CD4-positive, CD25-positive, alpha-beta regulatory T cell (primary cell): ENCODE results near the gene PLTP. TPM values are rescaled to one million over a fixed set of nuclear protein-coding genes. Genes with fewer than 3 reads are reported as not detected.

Experiments used
- ATAC-seq, 2 donors: fragments of 150-1000 bp; cut with Tn5 transposase; one replicate each; pipeline ENCODE4 v1.10.0; 2021; ENCODE audit warnings: low read depth in 2 of 2, moderate number of reproducible peaks in 2 of 2, moderate library complexity in 1 of 2
- DNase-seq, 3 donors: peaks; one replicate each; pipeline versions ENCODE4 v3.0.0 to v3.0.0-alpha.2; 2012 to 2022; ENCODE audit warnings: mixed read lengths in 1 of 3
- H3K27ac ChIP-seq: one replicate; pipeline ENCODE4 v1.7.0; 2013; ENCODE audit warnings: mild to moderate bottlenecking, low read length; ENCODE audit not compliant: insufficient read depth, poor library complexity, severe bottlenecking
- H3K27me3 ChIP-seq: one replicate; pipeline ENCODE4 v1.7.0; 2013; ENCODE audit warnings: low read length; ENCODE audit not compliant: control insufficient read depth, insufficient read depth
- H3K36me3 ChIP-seq: one replicate; pipeline ENCODE4 v1.7.0; 2013; ENCODE audit warnings: mild to moderate bottlenecking, low read length, moderate library complexity; ENCODE audit not compliant: control insufficient read depth, insufficient read depth
- H3K4me1 ChIP-seq: 2 replicates; pipeline ENCODE4 v1.7.0; 2013; ENCODE audit warnings: mild to moderate bottlenecking, low read length; ENCODE audit not compliant: insufficient read depth, control insufficient read depth, poor library complexity, severe bottlenecking
- H3K4me3 ChIP-seq: one replicate; pipeline ENCODE4 v1.7.0; 2013; ENCODE audit warnings: low read depth, mild to moderate bottlenecking, low read length, moderate library complexity
- H3K9me3 ChIP-seq, 2 experiments: 1 replicate in 1 of 2; 2 replicates in 1 of 2; pipeline ENCODE4 v1.7.0; 2013; ENCODE audit warnings: low read length in 2 of 2, mild to moderate bottlenecking in 1 of 2, moderate library complexity in 1 of 2; ENCODE audit not compliant: control insufficient read depth in 2 of 2
- H3K27ac Mint-ChIP-seq, 3 donors: one replicate each; pipeline ENCODE4 v1.8.0; 2020 to 2022; ENCODE audit warnings: mild to moderate bottlenecking in 3 of 3, mixed read lengths in 3 of 3, moderate library complexity in 2 of 3
- H3K27me3 Mint-ChIP-seq: one replicate; pipeline ENCODE4 v1.8.0; 2022; ENCODE audit warnings: mild to moderate bottlenecking, mixed read lengths
- H3K36me3 Mint-ChIP-seq: one replicate; pipeline ENCODE4 v1.8.0; 2020; ENCODE audit warnings: mixed read lengths
- H3K4me1 Mint-ChIP-seq, 4 donors: one replicate each; pipeline ENCODE4 v1.8.0; 2020 to 2022; ENCODE audit warnings: mixed read lengths in 4 of 4, mild to moderate bottlenecking in 1 of 4
- H3K4me3 Mint-ChIP-seq, 4 donors: one replicate each; pipeline ENCODE4 v1.8.0; 2020 to 2022; ENCODE audit warnings: mild to moderate bottlenecking in 4 of 4, mixed read lengths in 4 of 4, moderate library complexity in 3 of 4
- H3K9me3 Mint-ChIP-seq, 7 donors: one replicate each; pipeline ENCODE4 v1.8.0; 2020 to 2022; ENCODE audit warnings: mixed read lengths in 7 of 7, mild to moderate bottlenecking in 3 of 7, moderate library complexity in 2 of 7
- polyA plus RNA-seq, 4 donors: library from polyadenylated mRNA; unstranded; fragments of 300-500 nt; fragmentation: Illumina TruSeq; gene quantifications; one replicate each; pipeline ENCODE4 v1.2.3, GENCODE V29; 2021
- total RNA-seq: library from RNA; stranded (reverse); gene quantifications from one replicate; pipeline ENCODE4 v1.2.3, GENCODE V29; 2022

Gene PLTP
- total and polyA plus RNA-seq, 5 donors from 2014 or later, result 0.67 to 4.6 (median 2.1) TPM; not detected in 1

- Histone ChIP-seq H3K4me1 (peaks cover 36% of the 10 kb centered on the region), H3K9me3 (no peaks in the 10 kb centered on the region), H3K27ac (peak overlapping the region; percentile 67), H3K27me3 (no peaks in the 10 kb centered on the region), H3K4me3 (peak overlapping the region; percentile 50), H3K36me3 (peaks cover 11% of the 10 kb centered on the region)
- Mint-ChIP-seq H3K27me3 (no peaks in the 10 kb centered on the region), H3K36me3 (peaks cover 14% of the 10 kb centered on the region), H3K9me3 (no peaks in the 10 kb centered on the region), H3K27ac (peak overlapping the region; percentile 89 to 97 (median 95)), H3K4me3 (peak overlapping the region; percentile 93 to 94 (median 94)), H3K4me1 (peaks cover 15 to 63% (median 27%) of the 10 kb centered on the region in 4 donors)
- peak; percentile 37 to 38 for ATAC-seq
- peak in 2 of 3 donors; percentile 52 to 66 for DNase-seq
Observed at GRCh38 chr20:45890077-45890984, 21.6 kb downstream of the PLTP start.

- H3K4me3 ChIP-seq, result no peak overlapping the region
- Mint-ChIP-seq H3K27ac (no peak overlapping the region), H3K4me1 (peaks cover 19 to 66% (median 27%) of the 10 kb centered on the region in 4 donors), H3K27me3 (no peaks in the 10 kb centered on the region), H3K4me3 (peak overlapping the region in 2 of 4 donors; percentile 26 to 94), H3K36me3 (peaks cover 11% of the 10 kb centered on the region), H3K9me3 (no peaks in the 10 kb centered on the region)
- peaks cover 52% of the 10 kb centered on the region for H3K4me1 ChIP-seq
- no peaks in the 10 kb centered on the region for H3K9me3 ChIP-seq
- ATAC-seq (no peak), DNase-seq (no peak)
- peaks cover 8% of the 10 kb centered on the region for H3K36me3 ChIP-seq
- no peak overlapping the region for H3K27ac ChIP-seq
- H3K27me3 ChIP-seq, result no peaks in the 10 kb centered on the region
Observed at GRCh38 chr20:45888681-45889080, 23.3 kb downstream of the PLTP start.

DNA sequence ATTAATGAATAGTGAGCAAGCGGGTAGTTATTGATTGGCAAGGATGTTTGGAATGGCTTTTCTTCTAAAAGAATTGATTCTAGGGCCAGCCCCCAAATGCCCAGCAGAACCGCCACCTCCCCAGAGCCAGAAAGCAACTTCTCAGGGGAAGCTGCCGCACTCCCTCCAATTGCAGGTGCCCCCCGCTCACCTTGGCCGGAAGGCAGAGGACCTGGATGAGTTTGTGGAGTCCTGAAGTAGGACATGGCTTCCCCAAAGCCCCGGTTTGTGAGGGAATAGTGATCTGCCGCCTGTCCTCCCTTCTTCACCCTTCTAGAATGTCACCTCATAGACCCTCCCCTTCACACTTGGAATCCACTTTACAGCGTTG lies 24.6 kb downstream of the PLTP start, which contains the start of gene SPATA25:
SPATA25 (minus strand) TSS at position 277 of the 370 bp plus-strand sequence; CDS start at position 245, 32 bp downstream.
- no peak within 1 kb of the TSS for H3K27ac ChIP-seq
- no peaks in the 10 kb centered on the region for H3K9me3 Mint-ChIP-seq
- DNase-seq (no peak), ATAC-seq (no peak)
- H3K36me3 Mint-ChIP-seq, result peaks cover 18% of the 10 kb centered on the region
- peaks cover 18 to 66% (median 24%) of the 10 kb centered on the region in 4 donors for H3K4me1 Mint-ChIP-seq
- peak within 1 kb of the TSS in 3 of 4 donors; percentile 3 to 61 (median 26) for H3K4me3 Mint-ChIP-seq
- peak within 1 kb of the TSS in 1 of 3 donors; percentile 92 for H3K27ac Mint-ChIP-seq
- H3K4me3 ChIP-seq, result no peak within 1 kb of the TSS
- H3K27me3 ChIP-seq, result no peaks in the 10 kb centered on the region
- peaks cover 16% of the 10 kb centered on the region for H3K36me3 ChIP-seq
- H3K9me3 ChIP-seq, result no peaks in the 10 kb centered on the region
- H3K27me3 Mint-ChIP-seq, result no peaks in the 10 kb centered on the region
- peaks cover 46% of the 10 kb centered on the region for H3K4me1 ChIP-seq

GRCh38 chr20:45886590-45887345 lies 25.2 kb downstream of the PLTP start:
- Mint-ChIP-seq H3K36me3 (peaks cover 18% of the 10 kb centered on the region), H3K4me1 (peaks cover 19 to 65% (median 26%) of the 10 kb centered on the region in 4 donors), H3K27ac (peak overlapping the region in 1 of 3 donors; percentile 77), H3K27me3 (no peaks in the 10 kb centered on the region), H3K9me3 (no peaks in the 10 kb centered on the region), H3K4me3 (peak overlapping the region in 1 of 4 donors; percentile 61)
- H3K9me3 ChIP-seq, result no peaks in the 10 kb centered on the region
- H3K4me1 ChIP-seq, result peaks cover 46% of the 10 kb centered on the region
- H3K27ac ChIP-seq, result no peak overlapping the region
- H3K27me3 ChIP-seq, result no peaks in the 10 kb centered on the region
- H3K4me3 ChIP-seq, result no peak overlapping the region
- DNase-seq, result no peak
- H3K36me3 ChIP-seq, result peaks cover 16% of the 10 kb centered on the region
- ATAC-seq, result no peak

DNA sequence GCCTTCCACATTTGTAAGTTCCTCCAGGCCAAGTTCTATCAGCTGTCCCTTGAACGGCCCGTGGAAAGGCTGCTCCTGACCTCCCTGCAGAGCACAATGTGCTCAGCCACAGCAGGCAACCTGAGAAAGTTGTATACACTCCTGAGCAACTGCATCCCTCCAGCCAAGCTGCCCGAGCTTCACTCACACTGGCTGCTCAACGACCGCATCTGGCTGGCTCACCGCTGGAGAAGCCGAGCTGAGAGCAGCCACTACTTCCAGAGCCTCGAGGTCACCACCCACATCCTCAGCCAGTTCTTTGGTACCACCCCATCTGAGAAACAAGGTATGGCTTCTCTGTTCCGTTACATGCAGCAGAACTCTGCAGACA lies 28.9 kb downstream of the PLTP start:
- peak overlapping the region in 1 of 3 donors; percentile 32 for H3K27ac Mint-ChIP-seq
- peaks cover 18% of the 10 kb centered on the region for H3K36me3 Mint-ChIP-seq
- Histone ChIP-seq H3K36me3 (peaks cover 17% of the 10 kb centered on the region), H3K4me3 (no peak overlapping the region), H3K27me3 (no peaks in the 10 kb centered on the region), H3K9me3 (no peaks in the 10 kb centered on the region), H3K27ac (no peak overlapping the region), H3K4me1 (peaks cover 35% of the 10 kb centered on the region)
- peaks cover 22 to 51% (median 29%) of the 10 kb centered on the region in 4 donors for H3K4me1 Mint-ChIP-seq
- H3K9me3 Mint-ChIP-seq, result no peaks in the 10 kb centered on the region
- DNase-seq (no peak), ATAC-seq (no peak)
- peak overlapping the region; percentile 51 to 87 (median 59) for H3K4me3 Mint-ChIP-seq
- H3K27me3 Mint-ChIP-seq, result no peaks in the 10 kb centered on the region

DNA sequence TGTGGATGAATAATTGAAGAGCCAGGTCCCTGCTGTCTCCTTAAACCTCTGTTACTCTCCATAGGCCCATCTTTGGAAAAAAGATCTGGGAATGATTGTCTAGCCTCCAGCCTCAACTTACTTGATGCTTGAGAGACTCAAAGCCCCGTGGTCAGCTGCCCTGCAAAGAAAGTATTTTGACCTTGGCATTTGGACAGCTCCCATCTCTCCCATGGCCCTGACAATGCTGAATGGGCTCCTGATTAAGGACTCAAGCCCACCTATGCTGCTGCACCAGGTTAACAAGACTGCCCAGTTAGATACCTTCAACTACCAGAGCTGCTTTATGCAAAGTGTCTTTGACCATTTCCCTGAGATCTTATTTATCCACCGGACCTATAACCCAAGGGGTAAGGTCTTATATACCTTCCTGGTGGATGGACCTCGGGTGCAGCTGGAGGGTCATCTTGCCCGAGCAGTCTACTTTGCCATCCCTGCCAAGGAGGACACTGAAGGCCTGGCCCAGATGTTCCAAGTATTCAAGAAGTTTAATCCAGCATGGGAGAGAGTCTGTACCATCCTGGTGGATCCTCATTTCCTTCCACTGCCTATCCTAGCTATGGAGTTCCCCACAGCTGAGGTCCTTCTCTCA lies 29.4 kb downstream of the PLTP start:
- H3K9me3 Mint-ChIP-seq, result no peaks in the 10 kb centered on the region
- peaks cover 15% of the 10 kb centered on the region for H3K36me3 Mint-ChIP-seq
- no peak for ATAC-seq
- peaks cover 22% of the 10 kb centered on the region for H3K36me3 ChIP-seq
- no peak overlapping the region for H3K27ac Mint-ChIP-seq
- peak overlapping the region; percentile 77 to 87 (median 85) for H3K4me3 Mint-ChIP-seq
- H3K4me1 Mint-ChIP-seq, result peaks cover 22 to 49% (median 28%) of the 10 kb centered on the region in 4 donors
- H3K4me3 ChIP-seq, result peak overlapping the region; percentile 34
- no peak overlapping the region for H3K27ac ChIP-seq
- H3K4me1 ChIP-seq, result peaks cover 35% of the 10 kb centered on the region
- H3K27me3 ChIP-seq, result no peaks in the 10 kb centered on the region
- H3K9me3 ChIP-seq, result no peaks in the 10 kb centered on the region
- H3K27me3 Mint-ChIP-seq, result no peaks in the 10 kb centered on the region
- no peak for DNase-seq
